ENCODE data around the gene CCM2. TPM values are rescaled to one million over a fixed set of nuclear protein-coding genes. Genes with fewer than 3 reads are reported as not detected.

CCM2 gene
- total RNA-seq, 1 experiment from 2014 or later = 62.9 TPM

DNA sequence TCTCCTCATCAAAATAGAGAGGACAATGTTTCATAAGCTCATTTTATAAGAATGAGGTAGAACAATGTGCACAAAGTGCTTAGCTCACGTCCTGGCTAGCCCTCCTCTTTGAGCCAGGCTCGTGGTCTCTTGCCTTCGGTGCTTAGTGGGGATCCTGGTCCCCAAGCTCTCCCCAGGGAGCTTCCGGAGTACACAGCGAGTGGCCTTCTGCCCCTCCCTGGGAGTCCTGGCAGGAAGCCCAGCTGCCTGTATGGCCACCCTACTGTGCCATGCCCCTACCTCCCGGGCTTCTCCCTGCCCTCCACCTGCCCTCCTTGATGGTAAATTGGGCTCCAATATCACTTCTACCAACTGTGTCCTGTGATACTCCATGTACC is 22.1 kb upstream of the CCM2 start:
- Mint-ChIP-seq H3K36me3 (ENCODE audit: insufficient read depth, unreplicated experiment) (peaks cover 35% of the 10 kb centered on the region), H3K4me1 (ENCODE audit: low read depth, unreplicated experiment) (peaks cover 11% of the 10 kb centered on the region), H3K27me3 (ENCODE audit: unreplicated experiment) (no peaks in the 10 kb centered on the region), H3K4me3 (ENCODE audit: low read depth, unreplicated experiment) (no peak overlapping the region), H3K27ac (ENCODE audit: unreplicated experiment) (no peak overlapping the region), H3K9me3 (ENCODE audit: low read depth, unreplicated experiment) (no peaks in the 10 kb centered on the region)
- intact Hi-C loops (cut with micrococcal nuclease; ENCODE audit: unreplicated experiment) = no loop called here
- BruUV-seq (replicated peaks) = no TSS peak
- CTCF ChIA-PET = interaction anchor here (0.7 kb wide), 1 partner anchor 719 kb away, joined by 3 read pairs; no protein-coding TSS in a partner anchor
- DNase-seq = no peak
- TF ChIP-seq, protein P1, sequence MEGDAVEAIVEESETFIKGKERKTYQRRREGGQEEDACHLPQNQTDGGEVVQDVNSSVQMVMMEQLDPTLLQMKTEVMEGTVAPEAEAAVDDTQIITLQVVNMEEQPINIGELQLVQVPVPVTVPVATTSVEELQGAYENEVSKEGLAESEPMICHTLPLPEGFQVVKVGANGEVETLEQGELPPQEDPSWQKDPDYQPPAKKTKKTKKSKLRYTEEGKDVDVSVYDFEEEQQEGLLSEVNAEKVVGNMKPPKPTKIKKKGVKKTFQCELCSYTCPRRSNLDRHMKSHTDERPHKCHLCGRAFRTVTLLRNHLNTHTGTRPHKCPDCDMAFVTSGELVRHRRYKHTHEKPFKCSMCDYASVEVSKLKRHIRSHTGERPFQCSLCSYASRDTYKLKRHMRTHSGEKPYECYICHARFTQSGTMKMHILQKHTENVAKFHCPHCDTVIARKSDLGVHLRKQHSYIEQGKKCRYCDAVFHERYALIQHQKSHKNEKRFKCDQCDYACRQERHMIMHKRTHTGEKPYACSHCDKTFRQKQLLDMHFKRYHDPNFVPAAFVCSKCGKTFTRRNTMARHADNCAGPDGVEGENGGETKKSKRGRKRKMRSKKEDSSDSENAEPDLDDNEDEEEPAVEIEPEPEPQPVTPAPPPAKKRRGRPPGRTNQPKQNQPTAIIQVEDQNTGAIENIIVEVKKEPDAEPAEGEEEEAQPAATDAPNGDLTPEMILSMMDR (IDR thresholded peaks at IDR 0.05; ENCODE audit: unreplicated experiment) = no peak

DNA sequence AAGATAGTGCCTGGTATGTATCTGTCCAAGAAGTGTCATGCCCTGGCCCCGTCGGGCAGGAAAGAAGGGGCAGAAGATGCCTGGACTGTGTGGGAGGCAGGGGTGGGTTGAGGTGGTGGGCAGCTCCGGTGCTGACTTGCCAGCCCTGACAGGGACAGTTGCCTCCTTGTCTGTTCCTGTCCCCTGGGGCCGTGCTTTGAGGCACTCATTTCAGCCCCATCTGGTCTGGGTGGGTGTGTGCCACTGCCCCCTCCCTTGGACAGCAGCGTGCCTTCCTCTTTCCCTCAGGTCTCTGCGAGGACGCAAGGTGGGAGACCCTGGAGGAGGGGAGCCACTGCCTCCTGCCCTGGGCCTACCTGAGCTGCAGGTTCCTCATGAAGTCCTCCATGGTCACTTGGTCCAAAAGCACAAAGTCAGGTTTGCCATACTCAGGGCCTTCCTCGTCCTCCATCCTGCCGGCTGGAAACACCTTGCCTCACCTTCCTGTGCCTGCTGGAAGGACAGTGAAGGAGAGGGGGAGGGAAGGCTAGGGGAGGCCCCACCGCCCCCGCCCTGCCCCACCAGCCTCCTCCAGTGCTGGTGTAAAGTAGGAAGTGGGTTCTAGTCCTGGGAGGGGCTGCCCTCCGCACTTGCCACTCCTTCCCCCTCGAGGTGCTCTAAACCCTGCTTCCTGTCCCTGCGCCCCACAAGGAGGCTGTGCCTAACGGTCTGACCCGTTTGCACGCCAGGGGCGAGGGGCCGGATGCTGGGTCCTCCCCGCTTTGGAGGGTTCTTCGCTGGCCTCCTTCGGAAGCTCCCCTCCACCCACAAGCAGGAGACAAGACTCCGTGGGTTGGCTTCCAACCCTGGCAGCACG is 21.3 kb upstream of the CCM2 start, which contains the start of gene MYO1G:
Gene MYO1G, minus strand, starts transcription at position 505 of the 856 bp plus-strand sequence. Its CDS starts 54 bp downstream, at position 451.
- H3K27ac Mint-ChIP-seq (ENCODE audit: unreplicated experiment) = no peak within 1 kb of the TSS
- H3K36me3 Mint-ChIP-seq (ENCODE audit: insufficient read depth, unreplicated experiment) = peaks cover 43% of the 10 kb centered on the region
- TF ChIP-seq, protein P1 (IDR thresholded peaks at IDR 0.05; ENCODE audit: unreplicated experiment) = no peak
- H3K4me1 Mint-ChIP-seq (ENCODE audit: low read depth, unreplicated experiment) = peaks cover 19% of the 10 kb centered on the region
- DNase-seq = no peak
- no peak within 1 kb of the TSS for H3K4me3 Mint-ChIP-seq (ENCODE audit: low read depth, unreplicated experiment)
- CTCF ChIA-PET = no interaction called here
- H3K27me3 Mint-ChIP-seq (ENCODE audit: unreplicated experiment) = no peaks in the 10 kb centered on the region
- intact Hi-C loops (cut with micrococcal nuclease; ENCODE audit: unreplicated experiment) = no loop called here
- H3K9me3 Mint-ChIP-seq (ENCODE audit: low read depth, unreplicated experiment) = no peaks in the 10 kb centered on the region
- BruUV-seq (replicated peaks) = no TSS peak

DNA sequence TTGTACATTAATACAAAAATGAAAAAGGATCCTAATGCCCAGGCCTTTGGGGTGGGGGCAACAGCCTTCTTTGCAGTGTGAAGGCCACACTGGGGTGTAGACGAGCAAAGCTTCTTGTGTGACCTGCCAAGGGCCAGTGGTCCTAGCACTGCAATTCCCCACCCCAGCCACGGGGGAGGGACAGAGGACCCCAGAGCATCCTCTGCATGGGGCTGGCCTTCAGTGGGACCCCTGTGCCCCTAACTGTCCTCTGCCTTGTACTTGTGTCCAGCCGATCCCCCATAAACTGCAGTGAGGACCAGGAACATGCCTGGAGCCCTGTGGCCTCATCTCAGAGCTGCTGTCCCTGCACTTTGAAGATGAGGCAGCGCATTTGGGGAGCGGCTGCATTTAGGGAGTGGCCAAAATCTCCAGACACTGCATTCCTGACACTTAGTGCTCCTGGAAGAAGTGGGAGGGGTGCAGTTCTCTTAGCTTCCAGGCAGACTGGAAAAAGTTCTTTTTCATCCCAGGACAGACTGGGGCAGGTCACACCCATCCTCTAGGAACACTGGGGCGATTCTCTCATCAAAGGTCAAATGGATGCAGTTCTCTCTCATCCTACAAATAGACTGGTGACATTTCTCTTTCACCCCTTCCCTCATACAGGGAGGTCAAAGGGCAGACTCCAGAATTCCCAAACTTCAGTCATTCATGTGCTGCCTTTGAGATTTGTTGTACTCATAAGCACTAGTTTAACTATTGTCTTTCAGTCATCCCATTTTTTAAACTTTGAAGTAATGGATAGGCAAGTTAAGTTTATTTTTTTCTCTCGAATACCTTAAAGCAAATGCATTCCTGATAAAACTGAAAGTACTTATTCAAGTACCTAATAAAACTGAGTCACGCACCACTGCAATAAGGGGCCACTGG is 20.3 kb upstream of the CCM2 start:
- intact Hi-C loops (cut with micrococcal nuclease; ENCODE audit: unreplicated experiment) = no loop called here
- DNase-seq = no peak
- no peaks in the 10 kb centered on the region for H3K27me3 Mint-ChIP-seq (ENCODE audit: unreplicated experiment)
- BruUV-seq (replicated peaks) = no TSS peak
- no peaks in the 10 kb centered on the region for H3K9me3 Mint-ChIP-seq (ENCODE audit: low read depth, unreplicated experiment)
- TF ChIP-seq, protein P1 (IDR thresholded peaks at IDR 0.05; ENCODE audit: unreplicated experiment) = no peak
- H3K4me3 Mint-ChIP-seq (ENCODE audit: low read depth, unreplicated experiment) = no peak overlapping the region
- H3K27ac Mint-ChIP-seq (ENCODE audit: unreplicated experiment) = no peak overlapping the region
- peaks cover 28% of the 10 kb centered on the region for H3K4me1 Mint-ChIP-seq (ENCODE audit: low read depth, unreplicated experiment)
- peaks cover 53% of the 10 kb centered on the region for H3K36me3 Mint-ChIP-seq (ENCODE audit: insufficient read depth, unreplicated experiment)
- CTCF ChIA-PET = interaction anchor here (0.6 kb wide), 1 partner anchor 32 kb away, joined by 7 read pairs; no protein-coding TSS in a partner anchor

DNA sequence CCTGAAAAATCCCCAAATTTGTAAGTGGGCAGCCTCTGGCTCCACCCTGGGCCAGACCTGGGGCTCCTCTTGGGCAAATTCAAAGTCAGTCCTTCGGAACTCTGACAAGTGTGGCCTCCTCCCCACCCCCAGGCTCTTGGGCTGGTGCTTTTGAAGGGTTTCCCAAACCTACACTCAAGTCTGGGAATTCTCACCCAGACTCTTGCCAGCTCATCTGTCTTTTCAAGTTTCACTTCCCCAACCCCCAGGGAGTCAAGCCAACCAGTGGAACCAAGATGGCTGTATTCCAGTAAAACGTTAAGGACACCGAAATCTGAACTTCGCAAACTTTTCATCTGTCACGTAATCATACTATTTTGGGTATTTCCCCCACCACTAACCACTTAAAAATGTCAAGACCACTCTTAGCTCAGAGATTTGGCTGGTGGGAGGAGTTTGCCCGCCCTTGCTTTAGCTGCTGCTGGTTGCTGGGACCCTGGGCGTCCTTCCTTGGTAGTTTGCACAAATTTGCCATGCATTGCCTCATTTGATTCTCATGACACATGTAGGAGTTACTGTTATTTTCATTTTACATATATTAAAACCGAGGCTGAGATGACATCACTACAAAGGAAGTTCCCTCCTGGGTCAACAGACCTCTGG is 19.5 kb upstream of the CCM2 start:
- intact Hi-C loops (cut with micrococcal nuclease; ENCODE audit: unreplicated experiment) = no loop called here
- peaks cover 33% of the 10 kb centered on the region for H3K4me1 Mint-ChIP-seq (ENCODE audit: low read depth, unreplicated experiment)
- H3K27ac Mint-ChIP-seq (ENCODE audit: unreplicated experiment) = no peak overlapping the region
- CTCF ChIA-PET = no interaction called here
- H3K27me3 Mint-ChIP-seq (ENCODE audit: unreplicated experiment) = no peaks in the 10 kb centered on the region
- H3K36me3 Mint-ChIP-seq (ENCODE audit: insufficient read depth, unreplicated experiment) = peaks cover 61% of the 10 kb centered on the region
- H3K4me3 Mint-ChIP-seq (ENCODE audit: low read depth, unreplicated experiment) = no peak overlapping the region
- TF ChIP-seq, protein P1 (IDR thresholded peaks at IDR 0.05; ENCODE audit: unreplicated experiment) = no peak
- DNase-seq = no peak
- no TSS peak for BruUV-seq (replicated peaks)
- no peaks in the 10 kb centered on the region for H3K9me3 Mint-ChIP-seq (ENCODE audit: low read depth, unreplicated experiment)
